ENCODE data around the gene PCGF1. TPM values are rescaled to one million over a fixed set of nuclear protein-coding genes. Genes with fewer than 3 reads are reported as not detected.
A peak's percentile ranks its signal among the peaks of the same experiment; 100 is the strongest.

The PCGF1 gene
- total RNA-seq, 1 experiment from 2014 or later = 28.1 TPM

GRCh38 chr2:74553892-74554819 lies 46.7 kb upstream of the PCGF1 start, which contains the start of the genes DOK1 and LOXL3:
Gene DOK1 (plus strand): TSS chr2:74554720. CDS start chr2:74554755, 35 bp downstream.
Gene LOXL3 (minus strand): TSS chr2:74553942. CDS start chr2:74552634, 1,308 bp downstream.
- no peak within 1 kb of the TSS; the same call in 1 of the 2 replicates for H3K4ac ChIP-seq (ENCODE audit: low read depth, low read length)
- H3K79me2 ChIP-seq (ENCODE audit: insufficient read depth, low read length) = no peaks in the 10 kb centered on the region
- no peak within 1 kb of the TSS for H3K23ac ChIP-seq (ENCODE audit: insufficient read length, low read depth, low read length)
- peak within 1 kb of the TSS; percentile 63 for H3K4me2 ChIP-seq (ENCODE audit: insufficient read depth, insufficient read length, low read length)
- Mint-ChIP-seq H3K4me3 (peak within 1 kb of the TSS; percentile 92 to 93), H3K36me3 (ENCODE audit: insufficient read depth in 1 of 3, low read depth in 3 of 3) (peaks cover 0 to 23% (median 15%) of the 10 kb centered on the region in 3 experiments; a peak in 6 of 7 replicates), H3K27me3 (ENCODE audit: low read depth) (peaks cover 58% of the 10 kb centered on the region), H3K27ac (peak within 1 kb of the TSS; percentile 42 to 96 (median 89); a peak in 6 of 7 replicates), H3K4me1 (peaks cover 23 to 24% of the 10 kb centered on the region in 2 experiments), H3K9me3 (no peaks in the 10 kb centered on the region)
- no peak within 1 kb of the TSS for H2BK5ac ChIP-seq (ENCODE audit: insufficient read length, low read length)
- no peak within 1 kb of the TSS for H4K5ac ChIP-seq (ENCODE audit: insufficient read length, low read depth, low read length)
- no CpG with 5 or more reads among the region's 73 CpGs for WGBS (ENCODE audit: extremely low coverage, insufficient read length, low lambda C conversion rate)
- H3K27me3 ChIP-seq (ENCODE audit: insufficient read depth, low read length) = no peaks in the 10 kb centered on the region; the same call in 1 of the 2 replicates
- H3K27ac ChIP-seq (ENCODE audit: insufficient read length, low read depth, low read length) = no peak within 1 kb of the TSS
- no peak within 1 kb of the TSS for H2BK15ac ChIP-seq (ENCODE audit: low read depth, low read length)
- H3T11ph ChIP-seq (ENCODE audit: low read length) = no peak within 1 kb of the TSS
- no peak within 1 kb of the TSS for H2AK5ac ChIP-seq (ENCODE audit: insufficient read length, low read length)
- no peak within 1 kb of the TSS for H4K8ac ChIP-seq (replicated peaks; ENCODE audit: insufficient read length, low read depth, low read length)
- peaks cover 20% of the 10 kb centered on the region for H3K23me2 ChIP-seq (ENCODE audit: insufficient read length, low read depth, low read length, poor library complexity, severe bottlenecking)
- peak; percentile 93 for DNase-seq
- no peaks in the 10 kb centered on the region for H4K20me1 ChIP-seq (ENCODE audit: control insufficient read depth, insufficient read depth, insufficient read length)
- H3K56ac ChIP-seq (ENCODE audit: insufficient read length, low read depth, low read length) = no peak within 1 kb of the TSS
- peak within 1 kb of the TSS; percentile 57 for H3K9ac ChIP-seq (ENCODE audit: extremely low read depth, insufficient read length, low read length)
- peak within 1 kb of the TSS; percentile 82 for H2BK120ac ChIP-seq (ENCODE audit: low read depth, low read length, poor library complexity, severe bottlenecking)
- H3K14ac ChIP-seq (ENCODE audit: insufficient read depth, low read length) = peak within 1 kb of the TSS; percentile 82
- 0 out of 2 replicates have a peak, but pooled peaks cover 2% of the 10 kb centered on the region for H3K4me1 ChIP-seq (ENCODE audit: insufficient read depth, low read length)
- no peak within 1 kb of the TSS for H4K91ac ChIP-seq (ENCODE audit: insufficient read length, low read depth, low read length)
- no peaks in the 10 kb centered on the region for H3K9me3 ChIP-seq (ENCODE audit: control insufficient read depth, low read depth, low read length)
- no peaks in the 10 kb centered on the region for H3K79me1 ChIP-seq (ENCODE audit: insufficient read depth, low read depth, low read length, poor library complexity, severe bottlenecking)
- no peak within 1 kb of the TSS for H2BK20ac ChIP-seq (ENCODE audit: low read depth, low read length, poor library complexity, severe bottlenecking)
- no peak within 1 kb of the TSS for H2BK12ac ChIP-seq (ENCODE audit: insufficient read length, low read depth, low read length)
- no peak within 1 kb of the TSS for H2AFZ ChIP-seq (ENCODE audit: low read length)
- H3K18ac ChIP-seq (ENCODE audit: insufficient read length, low read depth, low read length) = peak within 1 kb of the TSS; percentile 86
- no peak for TF ChIP-seq CTCF (conservative IDR thresholded peaks at IDR 0.05)

Measured in H9 (cell line).